Astrocyte (in vitro differentiated cells and primary cell): Measurements from ENCODE around the gene CALB2.

ENCODE experiments used
- EZH2 ChIP-seq: IDR thresholded peaks from 2 replicates; pipeline ENCODE4 v1.6.1; 2012; ENCODE audit warnings: mild to moderate bottlenecking, low read length, inconsistent platforms; ENCODE audit not compliant: insufficient read depth
- TF ChIP-seq, protein P1 (sequence below): IDR thresholded peaks from 2 replicates; pipeline ENCODE4 v1.5.1; 2011; ENCODE audit warnings: low read depth, mild to moderate bottlenecking, inconsistent platforms, low read length, moderate library complexity; ENCODE audit not compliant: insufficient read depth

DNA sequence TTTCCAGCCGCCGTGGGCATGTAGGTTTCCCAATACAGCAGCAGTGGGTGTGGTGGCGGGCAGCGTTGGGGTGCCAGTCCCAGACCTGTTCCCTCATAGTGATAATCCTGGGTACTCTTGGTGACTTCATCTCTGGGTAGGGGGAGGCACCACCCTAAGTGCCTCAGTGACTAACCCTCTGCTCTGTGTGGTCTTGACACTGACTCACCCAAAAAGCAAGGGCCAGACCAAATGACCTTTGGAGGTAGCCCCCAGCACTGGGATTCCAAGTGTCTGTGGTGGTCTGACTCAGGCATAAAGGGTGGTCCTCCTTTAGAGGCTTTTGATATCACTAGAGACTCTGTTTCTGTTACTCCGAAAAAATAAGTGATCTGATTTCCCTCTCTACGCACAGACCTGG, 908 bp downstream of the CALB2 start:
- TF ChIP-seq, protein P1, sequence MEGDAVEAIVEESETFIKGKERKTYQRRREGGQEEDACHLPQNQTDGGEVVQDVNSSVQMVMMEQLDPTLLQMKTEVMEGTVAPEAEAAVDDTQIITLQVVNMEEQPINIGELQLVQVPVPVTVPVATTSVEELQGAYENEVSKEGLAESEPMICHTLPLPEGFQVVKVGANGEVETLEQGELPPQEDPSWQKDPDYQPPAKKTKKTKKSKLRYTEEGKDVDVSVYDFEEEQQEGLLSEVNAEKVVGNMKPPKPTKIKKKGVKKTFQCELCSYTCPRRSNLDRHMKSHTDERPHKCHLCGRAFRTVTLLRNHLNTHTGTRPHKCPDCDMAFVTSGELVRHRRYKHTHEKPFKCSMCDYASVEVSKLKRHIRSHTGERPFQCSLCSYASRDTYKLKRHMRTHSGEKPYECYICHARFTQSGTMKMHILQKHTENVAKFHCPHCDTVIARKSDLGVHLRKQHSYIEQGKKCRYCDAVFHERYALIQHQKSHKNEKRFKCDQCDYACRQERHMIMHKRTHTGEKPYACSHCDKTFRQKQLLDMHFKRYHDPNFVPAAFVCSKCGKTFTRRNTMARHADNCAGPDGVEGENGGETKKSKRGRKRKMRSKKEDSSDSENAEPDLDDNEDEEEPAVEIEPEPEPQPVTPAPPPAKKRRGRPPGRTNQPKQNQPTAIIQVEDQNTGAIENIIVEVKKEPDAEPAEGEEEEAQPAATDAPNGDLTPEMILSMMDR = no peak
- TF ChIP-seq EZH2 = no peak
